ENCODE results near the gene SELENOW. TPM values are rescaled to one million over a fixed set of nuclear protein-coding genes. Genes with fewer than 3 reads are reported as not detected.
"Not testable (repeated sequence)": the region's sequence is repeated elsewhere in the genome, so short reads cannot be mapped to it uniquely, and the experiment has no call there.

Gene SELENOW
- total RNA-seq, 1 donor from 2014 or later = 165 TPM

DNA sequence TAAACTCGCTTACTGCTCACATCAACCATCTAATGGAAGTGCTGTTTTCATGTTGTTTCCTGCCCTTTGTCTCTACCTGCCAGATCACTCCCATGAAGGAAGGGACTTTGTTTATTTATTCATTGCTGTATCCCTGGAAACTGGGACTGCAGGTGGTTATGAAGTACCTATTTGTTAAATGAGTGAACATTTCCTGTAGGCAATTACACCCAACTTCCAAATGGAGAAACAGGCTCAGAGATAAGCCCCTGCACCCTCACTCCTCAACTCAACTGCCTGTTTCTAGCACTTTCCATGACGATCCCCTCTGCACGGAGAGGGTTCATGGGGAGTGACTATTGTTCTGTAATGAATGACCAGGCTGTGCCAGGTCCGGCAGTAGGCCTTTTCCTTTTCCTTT lies 1.9 kb upstream of the SELENOW start:
- no peak overlapping the region for H3K4me3 ChIP-seq (ENCODE audit: low read depth, low read length)
- TF ChIP-seq, protein P1, sequence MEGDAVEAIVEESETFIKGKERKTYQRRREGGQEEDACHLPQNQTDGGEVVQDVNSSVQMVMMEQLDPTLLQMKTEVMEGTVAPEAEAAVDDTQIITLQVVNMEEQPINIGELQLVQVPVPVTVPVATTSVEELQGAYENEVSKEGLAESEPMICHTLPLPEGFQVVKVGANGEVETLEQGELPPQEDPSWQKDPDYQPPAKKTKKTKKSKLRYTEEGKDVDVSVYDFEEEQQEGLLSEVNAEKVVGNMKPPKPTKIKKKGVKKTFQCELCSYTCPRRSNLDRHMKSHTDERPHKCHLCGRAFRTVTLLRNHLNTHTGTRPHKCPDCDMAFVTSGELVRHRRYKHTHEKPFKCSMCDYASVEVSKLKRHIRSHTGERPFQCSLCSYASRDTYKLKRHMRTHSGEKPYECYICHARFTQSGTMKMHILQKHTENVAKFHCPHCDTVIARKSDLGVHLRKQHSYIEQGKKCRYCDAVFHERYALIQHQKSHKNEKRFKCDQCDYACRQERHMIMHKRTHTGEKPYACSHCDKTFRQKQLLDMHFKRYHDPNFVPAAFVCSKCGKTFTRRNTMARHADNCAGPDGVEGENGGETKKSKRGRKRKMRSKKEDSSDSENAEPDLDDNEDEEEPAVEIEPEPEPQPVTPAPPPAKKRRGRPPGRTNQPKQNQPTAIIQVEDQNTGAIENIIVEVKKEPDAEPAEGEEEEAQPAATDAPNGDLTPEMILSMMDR (conservative IDR thresholded peaks at IDR 0.05; ENCODE audit: low read depth, low read length) = no peak
- no peak for DNase-seq (ENCODE audit: low read depth)

DNA sequence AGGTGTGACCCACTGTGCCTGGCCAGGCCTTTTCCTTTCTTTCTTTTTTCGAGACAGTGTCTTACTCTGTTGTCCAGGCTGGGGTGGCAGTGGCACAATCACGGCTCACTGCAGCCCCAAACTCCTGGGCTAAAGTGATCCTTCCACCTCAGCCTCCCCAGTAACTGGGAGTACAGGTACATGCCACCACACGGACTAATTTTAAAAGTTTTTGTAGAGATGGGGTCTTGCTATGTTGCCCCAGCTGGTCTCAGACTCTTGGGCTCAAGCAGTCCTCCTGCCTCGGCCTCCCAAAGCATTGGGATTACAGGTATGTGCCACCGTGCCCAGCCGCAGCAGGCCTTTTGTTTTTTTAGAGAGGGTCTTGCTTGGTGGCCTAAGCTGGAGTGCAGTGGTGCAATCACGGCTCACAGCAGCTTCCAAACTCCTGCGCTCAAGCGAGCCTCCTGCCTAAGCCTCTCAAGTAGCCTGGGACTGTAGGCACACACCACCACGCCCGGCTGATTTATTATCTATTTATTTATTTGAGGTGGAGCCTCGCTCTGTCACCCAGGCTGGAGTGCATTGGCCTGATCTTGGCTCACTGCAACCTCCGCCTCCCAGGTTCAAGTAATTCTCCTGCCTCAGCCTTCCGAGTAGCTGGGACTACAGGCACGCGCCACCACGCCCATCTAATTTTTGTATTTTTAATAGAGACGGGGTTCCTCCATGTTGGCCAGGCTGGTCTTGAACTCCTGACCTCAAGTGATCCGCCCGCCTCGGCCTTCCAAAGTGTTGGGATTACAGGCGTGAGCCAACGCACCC lies 1.1 kb upstream of the SELENOW start:
- H3K4me3 ChIP-seq (ENCODE audit: low read depth, low read length) = peak overlapping the region; percentile 98
- not testable (repeated sequence) for DNase-seq (ENCODE audit: low read depth)

DNA sequence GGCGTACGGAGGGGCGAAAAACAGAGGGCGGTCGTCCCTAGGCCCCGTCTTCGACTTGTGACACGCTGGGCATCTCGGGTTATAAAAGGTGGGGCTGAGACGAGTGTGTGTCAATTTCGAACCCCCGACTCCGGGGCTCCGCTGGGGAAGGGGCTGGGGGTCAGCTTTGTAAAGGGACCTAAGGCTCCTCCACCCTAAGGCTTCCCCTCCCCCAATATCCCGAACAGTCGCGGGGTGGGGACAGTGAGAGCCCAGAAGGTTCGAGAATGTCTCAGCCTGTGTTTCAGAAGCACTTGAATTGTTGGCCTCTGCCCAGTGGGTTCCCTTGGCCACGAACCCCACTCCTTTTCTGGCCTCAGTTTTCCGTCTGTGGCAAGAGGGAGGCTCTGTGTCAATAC lies 450 bp downstream of the SELENOW start:
- TF ChIP-seq, protein P1 (conservative IDR thresholded peaks at IDR 0.05; ENCODE audit: low read depth, low read length) = no peak
- no peak for DNase-seq (ENCODE audit: low read depth)
- peak overlapping the region; percentile 98 for H3K4me3 ChIP-seq (ENCODE audit: low read depth, low read length)

DNA sequence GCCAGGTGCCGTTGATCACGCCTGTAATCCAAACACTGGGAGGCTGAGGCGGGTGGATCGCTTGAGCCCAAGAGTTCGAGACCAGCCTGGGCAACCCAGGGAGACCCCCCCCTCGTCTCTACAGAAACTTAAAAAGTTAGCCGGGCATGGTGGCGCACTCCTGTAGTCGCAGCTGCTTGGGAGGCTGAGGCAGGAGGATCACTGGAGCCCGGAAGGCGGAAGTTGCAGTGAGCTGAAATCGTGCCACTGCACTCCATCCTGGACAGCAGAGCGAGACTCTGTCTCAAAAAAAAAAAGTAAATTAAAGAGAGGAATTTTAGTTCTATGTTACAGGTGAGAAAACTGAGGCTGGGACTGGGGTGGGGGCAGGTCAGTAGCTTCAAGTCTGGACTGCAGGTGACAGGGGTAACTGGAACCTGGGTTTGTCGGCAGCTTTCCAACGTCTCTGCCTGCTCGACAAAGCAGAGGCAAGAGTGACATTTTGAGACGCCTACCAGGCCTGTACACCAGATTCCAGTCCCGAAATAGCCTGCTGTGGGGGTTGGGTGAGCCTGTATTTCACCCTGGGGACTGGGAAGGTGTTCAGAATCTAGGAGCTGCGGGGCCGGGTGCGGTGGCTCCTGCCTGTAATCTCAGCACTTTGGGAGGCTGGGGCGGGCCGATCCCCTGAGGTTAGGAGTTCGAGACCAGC lies 1.2 kb downstream of the SELENOW start:
- no peak for DNase-seq (ENCODE audit: low read depth)
- H3K4me3 ChIP-seq (ENCODE audit: low read depth, low read length) = peak overlapping the region; percentile 98
- TF ChIP-seq, protein P1 (conservative IDR thresholded peaks at IDR 0.05; ENCODE audit: low read depth, low read length) = no peak

DNA sequence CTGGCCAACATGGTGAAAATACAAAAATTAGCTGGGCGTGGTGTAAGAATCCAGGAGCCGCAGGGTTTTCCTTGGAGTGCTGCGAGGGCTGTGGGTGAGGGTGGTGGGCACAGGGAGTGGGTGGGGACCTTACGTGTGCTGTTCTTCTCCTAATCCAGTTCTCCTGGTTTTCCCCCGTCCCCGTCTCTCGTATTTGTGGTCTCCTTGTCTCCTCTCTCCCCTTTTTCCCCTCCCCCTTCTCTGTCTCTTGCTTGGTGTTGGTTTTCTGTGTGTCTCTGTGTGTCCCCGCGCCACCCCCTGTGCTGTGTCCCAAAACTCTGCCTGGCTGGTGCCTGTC lies 1.7 kb downstream of the SELENOW start:
- DNase-seq (ENCODE audit: low read depth) = no peak
- TF ChIP-seq, protein P1 (conservative IDR thresholded peaks at IDR 0.05; ENCODE audit: low read depth, low read length) = no peak
- peak overlapping the region; percentile 98 for H3K4me3 ChIP-seq (ENCODE audit: low read depth, low read length)

DNA sequence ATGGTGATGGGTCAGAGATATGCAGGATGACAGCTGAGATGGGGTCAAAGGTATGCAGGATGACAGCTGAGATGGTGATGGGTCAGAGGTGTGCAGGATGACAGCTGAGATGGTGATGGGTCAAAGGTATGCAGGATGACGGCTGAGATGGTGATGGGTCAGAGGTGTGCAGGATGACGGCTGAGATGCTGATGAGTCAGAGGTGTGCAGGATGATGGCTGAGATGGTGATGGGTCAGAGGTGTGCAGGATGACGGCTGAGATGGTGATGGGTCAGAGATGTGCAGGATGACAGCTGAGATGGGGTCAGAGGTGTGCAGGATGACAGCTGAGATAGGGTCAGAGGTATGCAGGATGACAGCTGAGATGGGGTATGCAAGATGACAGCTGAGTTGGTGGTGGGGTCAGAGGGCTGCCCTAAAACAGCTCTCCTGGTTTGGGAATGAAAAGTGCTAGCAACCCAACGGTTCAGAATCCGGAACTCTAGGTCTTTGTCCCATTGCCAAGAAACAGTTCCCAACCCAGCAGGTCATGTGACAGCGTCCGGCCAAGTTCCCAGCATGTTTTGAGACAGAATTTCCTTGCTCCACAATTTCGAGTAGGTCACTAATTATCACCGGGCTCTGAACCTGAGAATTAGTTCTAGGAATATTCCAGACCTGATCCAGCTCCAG lies 3.2 kb downstream of the SELENOW start:
- no peak for DNase-seq (ENCODE audit: low read depth)
- TF ChIP-seq, protein P1 (conservative IDR thresholded peaks at IDR 0.05; ENCODE audit: low read depth, low read length) = no peak
- H3K4me3 ChIP-seq (ENCODE audit: low read depth, low read length) = no peak overlapping the region

DNA sequence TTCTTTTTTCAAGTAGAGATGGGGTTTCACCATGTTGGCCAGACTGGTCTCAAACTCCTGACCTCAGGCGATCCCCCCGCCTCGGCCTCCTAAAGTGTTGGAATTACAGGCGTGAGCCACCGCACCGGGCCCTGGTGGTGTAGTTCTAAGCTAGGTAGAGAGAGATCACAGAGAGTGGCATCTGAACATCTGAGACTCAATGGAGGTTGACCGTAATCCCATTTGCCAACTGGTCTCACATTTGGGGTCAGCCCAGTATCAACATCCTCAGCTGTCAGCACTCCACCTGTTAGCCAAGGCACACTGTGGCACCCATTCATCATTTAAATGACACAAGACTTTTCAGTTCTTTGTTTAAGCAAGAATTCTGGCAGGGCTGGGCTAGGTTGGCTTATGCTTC lies 8.1 kb downstream of the SELENOW start:
- DNase-seq (ENCODE audit: low read depth) = no peak
- H3K4me3 ChIP-seq (ENCODE audit: low read depth, low read length) = no peak overlapping the region

DNA sequence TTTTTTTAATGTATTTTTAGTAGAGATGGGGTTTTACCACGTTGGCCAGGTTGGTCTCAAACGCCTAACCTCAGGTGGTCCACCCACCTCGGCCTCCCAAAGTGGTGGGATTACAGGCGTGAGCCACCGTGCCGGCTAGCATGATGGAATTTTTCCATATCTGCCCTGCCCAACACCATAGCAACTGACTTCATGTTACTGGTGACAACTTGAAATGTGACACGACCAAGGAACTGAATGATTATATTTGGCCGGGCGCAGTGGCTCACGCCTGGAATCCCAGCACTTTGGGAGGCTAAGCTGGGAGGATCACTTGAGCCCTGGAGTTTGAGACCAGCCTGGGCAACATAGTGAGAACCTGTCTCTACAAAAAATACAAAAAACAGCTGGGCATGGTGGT lies 8.8 kb downstream of the SELENOW start:
- DNase-seq (ENCODE audit: low read depth); H3K4me3 ChIP-seq (ENCODE audit: low read depth, low read length): not testable (repeated sequence)

More for the DNA sequence above, 8.1 kb downstream of the SELENOW start:
- TF ChIP-seq, protein P1 (conservative IDR thresholded peaks at IDR 0.05; ENCODE audit: low read depth, low read length) = no peak

DNA sequence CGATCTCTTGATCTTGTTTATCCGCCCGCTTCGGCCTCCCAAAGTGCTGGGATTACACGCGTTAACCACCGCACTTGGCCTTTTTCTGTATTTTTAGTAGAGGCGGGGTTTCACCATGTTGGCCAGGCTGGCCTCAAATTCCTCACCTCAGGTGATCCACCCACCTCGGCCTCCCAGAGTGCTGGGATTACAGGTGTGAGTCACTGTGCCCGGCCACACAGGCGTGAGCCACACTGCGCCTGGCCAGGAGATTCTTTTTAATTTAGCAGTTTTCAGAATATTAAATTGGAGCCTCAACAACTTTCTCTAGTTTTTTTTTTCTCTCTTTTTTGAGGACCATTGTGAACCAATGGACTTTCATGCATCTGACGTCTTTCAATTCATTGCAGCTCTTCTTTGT lies 11.3 kb downstream of the SELENOW start:
- DNase-seq (ENCODE audit: low read depth); H3K4me3 ChIP-seq (ENCODE audit: low read depth, low read length): not testable (repeated sequence)
